WTC11 (cell line): ENCODE measurements around the gene P2RX6. TPM values are rescaled to one million over a fixed set of nuclear protein-coding genes. Genes with fewer than 3 reads are reported as not detected.

ENCODE experiments used
- ATAC-seq: fragments of 200-7000 bp; cut with Tn5 transposase; 2 replicates; pipeline ENCODE4 v1.10.0; 2021; ENCODE audit warnings: mild to moderate bottlenecking, moderate library complexity
- CTCF ChIA-PET: fragments of 300-600 bp; sonication (Branson Sonifier 250); formaldehyde crosslinking; loops from one replicate; lab custom pipeline; 2021; ENCODE audit warnings: antibody characterized with exemption; lab: Charles Lee
- POLR2A ChIA-PET: fragments of 350-600 bp; sonication (Branson Sonifier 250); formaldehyde crosslinking; loops from one replicate; lab custom pipeline; 2021; ENCODE audit warnings: antibody characterized with exemption; lab: Charles Lee
- DNase-seq: peaks from one replicate; pipeline ENCODE4 v3.0.0; 2021; ENCODE audit warnings: low spot score
- H3K27ac Mint-ChIP-seq: 2 replicates; pipeline ENCODE4 v1.8.0; 2021; ENCODE audit warnings: mixed read lengths
- H3K27me3 Mint-ChIP-seq: 2 replicates; pipeline ENCODE4 v1.8.0; 2021; ENCODE audit warnings: low read depth, mild to moderate bottlenecking, moderate library complexity, mixed read lengths
- H3K36me3 Mint-ChIP-seq: 2 replicates; pipeline ENCODE4 v1.8.0; 2021; ENCODE audit warnings: mixed read lengths
- H3K4me1 Mint-ChIP-seq: 2 replicates; pipeline ENCODE4 v1.8.0; 2022; ENCODE audit warnings: mixed read lengths
- H3K4me3 Mint-ChIP-seq: 2 replicates; pipeline ENCODE4 v1.8.0; 2021; ENCODE audit warnings: mild to moderate bottlenecking, moderate library complexity, mixed read lengths
- H3K9me3 Mint-ChIP-seq: 2 replicates; pipeline ENCODE4 v1.8.0; 2021; ENCODE audit warnings: mixed read lengths
- AR ChIP-seq: fragments of 250-450 bp; sonication (Bioruptor Pico); IDR thresholded peaks from 2 replicates; pipeline ENCODE4 v1.9.0; 2021; ENCODE audit warnings: mild to moderate bottlenecking
- CREM ChIP-seq: sonication (generic); formaldehyde crosslinking; IDR thresholded peaks from 2 replicates; pipeline ENCODE4 v1.8.1; 2022; ENCODE audit warnings: mild to moderate bottlenecking, missing genetic modification reagents, moderate library complexity
- ESRRA ChIP-seq: sonication (generic); formaldehyde crosslinking; IDR thresholded peaks from 2 replicates; pipeline ENCODE4 v1.8.1; 2022; ENCODE audit warnings: mild to moderate bottlenecking, missing genetic modification reagents, borderline replicate concordance
- ETV6 ChIP-seq: sonication (generic); formaldehyde crosslinking; IDR thresholded peaks from 2 replicates; pipeline ENCODE4 v1.8.1; 2022; ENCODE audit warnings: mild to moderate bottlenecking, missing genetic modification reagents
- FOXK1 ChIP-seq: sonication (generic); formaldehyde crosslinking; IDR thresholded peaks from 2 replicates; pipeline ENCODE4 v1.8.0; 2022; ENCODE audit warnings: mild to moderate bottlenecking, moderate library complexity, missing genetic modification reagents
- HMGXB4 ChIP-seq: sonication (generic); formaldehyde crosslinking; IDR thresholded peaks from 2 replicates; pipeline ENCODE4 v1.8.1; 2023; ENCODE audit warnings: mild to moderate bottlenecking, moderate library complexity, missing genetic modification reagents
- MAX ChIP-seq: sonication (generic); formaldehyde crosslinking; IDR thresholded peaks from 2 replicates; pipeline ENCODE4 v1.8.0; 2022; ENCODE audit warnings: mild to moderate bottlenecking, missing genetic modification reagents
- MYBL2 ChIP-seq: sonication (generic); formaldehyde crosslinking; IDR thresholded peaks from 2 replicates; pipeline ENCODE4 v1.8.1; 2023; ENCODE audit warnings: mild to moderate bottlenecking, moderate library complexity, missing genetic modification reagents
- NFE2L1 ChIP-seq: sonication (generic); formaldehyde crosslinking; IDR thresholded peaks from 2 replicates; pipeline ENCODE4 v1.8.1; 2023; ENCODE audit warnings: missing genetic modification reagents
- RELA ChIP-seq: sonication (generic); formaldehyde crosslinking; IDR thresholded peaks from 2 replicates; pipeline ENCODE4 v1.8.1; 2022; ENCODE audit warnings: missing genetic modification reagents, mild to moderate bottlenecking, borderline replicate concordance
- SMAD3 ChIP-seq: sonication (generic); formaldehyde crosslinking; IDR thresholded peaks from 2 replicates; pipeline ENCODE4 v1.8.0; 2022; ENCODE audit warnings: missing genetic modification reagents, mild to moderate bottlenecking, borderline replicate concordance
- SP1 ChIP-seq: sonication (generic); formaldehyde crosslinking; conservative IDR thresholded peaks from 2 replicates; pipeline ENCODE4 v1.8.1; 2022; ENCODE audit warnings: missing genetic modification reagents
- USF1 ChIP-seq: sonication (generic); formaldehyde crosslinking; IDR thresholded peaks from 2 replicates; pipeline ENCODE4 v1.8.0; 2022; ENCODE audit warnings: mild to moderate bottlenecking, missing genetic modification reagents
- total RNA-seq: library from RNA; stranded (reverse); gene quantifications from 3 replicates; pipeline ENCODE4 v1.2.3, GENCODE V29; 2021
- TF ChIP-seq, protein P1 (sequence below): sonication (generic); formaldehyde crosslinking; IDR thresholded peaks from 2 replicates; pipeline ENCODE4 v1.8.0; 2023; ENCODE audit warnings: missing genetic modification reagents
- TF ChIP-seq, protein P2 (sequence below): sonication (generic); formaldehyde crosslinking; IDR thresholded peaks from 2 replicates; pipeline ENCODE4 v1.8.1; 2023; ENCODE audit warnings: mild to moderate bottlenecking, missing genetic modification reagents, borderline replicate concordance

P2RX6 gene
- total RNA-seq, 1 experiment from 2014 or later: 0.13 TPM

DNA sequence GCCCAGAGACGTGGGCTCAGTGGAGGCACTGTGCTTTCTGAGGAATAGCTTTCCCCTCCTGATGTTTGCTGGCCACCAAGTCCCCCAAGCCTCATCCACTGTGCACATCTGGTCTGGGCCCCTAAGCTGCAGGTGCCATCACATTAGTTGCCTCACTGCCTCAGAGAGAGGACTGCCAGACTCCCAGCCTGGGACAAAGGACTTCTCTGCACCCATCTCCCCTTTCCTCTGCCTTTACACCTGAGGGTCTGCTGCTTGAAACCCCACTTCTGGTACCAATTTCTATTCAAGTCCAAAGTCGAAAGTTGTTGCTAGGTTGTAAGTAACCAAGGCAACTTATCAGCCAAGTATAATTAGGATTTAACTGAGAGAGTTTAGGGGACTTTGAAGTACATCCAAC, 36.5 kb upstream of the P2RX6 start:
- peaks cover 39% of the 10 kb centered on the region for H3K27me3 Mint-ChIP-seq
- POLR2A ChIA-PET: no interaction called here

DNA sequence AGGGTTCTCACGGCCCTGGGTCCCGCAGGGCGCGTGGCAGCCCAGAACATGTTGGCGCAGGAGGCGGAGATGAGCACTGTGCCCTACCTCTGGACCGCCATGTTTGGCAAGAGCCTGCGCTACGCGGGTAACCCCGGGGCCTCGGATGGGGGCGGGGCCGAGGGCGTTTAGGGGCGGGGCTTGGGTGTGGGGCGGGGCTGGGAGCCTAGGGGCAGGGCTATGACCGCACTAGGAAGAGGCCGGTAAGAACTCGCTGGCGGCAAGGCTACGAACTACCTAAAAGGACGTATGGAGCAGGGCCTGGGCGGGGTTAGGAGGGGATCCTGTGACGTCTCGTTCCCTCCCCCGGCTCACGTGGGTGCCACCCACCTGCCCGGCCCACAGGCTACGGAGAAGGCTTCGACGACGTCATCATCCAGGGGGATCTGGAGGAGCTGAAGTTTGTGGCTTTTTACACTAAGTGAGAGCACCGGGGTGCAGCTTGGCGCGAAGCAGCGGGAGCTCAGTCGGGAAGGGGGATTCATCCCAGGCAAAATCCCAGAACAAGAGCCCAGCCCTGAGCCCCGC, 35.6 kb upstream of the P2RX6 start:
- POLR2A ChIA-PET: interaction anchor here (0.6 to 1.4 kb wide), 5 partner anchors 10 to 25 kb away, joined by 3 to 4 read pairs (median 3); partner anchors contain the start of gene AIFM3
- peaks cover 30% of the 10 kb centered on the region for H3K4me1 Mint-ChIP-seq

More for the DNA sequence above, 36.5 kb upstream of the P2RX6 start:
- DNase-seq: no peak
- Mint-ChIP-seq H3K9me3 (peaks cover 12% of the 10 kb centered on the region), H3K4me1 (peaks cover 30% of the 10 kb centered on the region), H3K4me3 (no peak overlapping the region)
- ATAC-seq: no peak
- CTCF ChIA-PET: interaction anchor here (1.0 to 4.7 kb wide), 2 partner anchors 22 to 93 kb away, joined by 3 to 14 read pairs; no protein-coding TSS in a partner anchor
- TF ChIP-seq SMAD3 (CRISPR knock-in tag) (no peak), NFE2L1 (CRISPR knock-in tag) (no peak)
- TF ChIP-seq, all 79 proteins: peak for 0
- H3K27ac Mint-ChIP-seq: no peak overlapping the region
- H3K36me3 Mint-ChIP-seq: peaks cover 10% of the 10 kb centered on the region; the same call in 1 of the 2 replicates

More for the DNA sequence above, 35.6 kb upstream of the P2RX6 start:
- Mint-ChIP-seq H3K4me3 (peak overlapping the region; percentile 96), H3K27ac (peak overlapping the region; percentile 97), H3K27me3 (peaks cover 36% of the 10 kb centered on the region), H3K9me3 (peaks cover 12% of the 10 kb centered on the region), H3K36me3 (peaks cover 16% of the 10 kb centered on the region; the same call in 1 of the 2 replicates)
- ATAC-seq: peak; percentile 91
- no peak for TF ChIP-seq HMGXB4 (CRISPR knock-in tag)
- no peak for TF ChIP-seq RELA
- TF ChIP-seq CREM (CRISPR knock-in tag): 0 out of 2 replicates have a peak, but pooled peaks have one; percentile 44
- TF ChIP-seq SP1 (CRISPR knock-in tag): peak; percentile 81
- peak; percentile 89 for TF ChIP-seq USF1
- TF ChIP-seq, protein P1, sequence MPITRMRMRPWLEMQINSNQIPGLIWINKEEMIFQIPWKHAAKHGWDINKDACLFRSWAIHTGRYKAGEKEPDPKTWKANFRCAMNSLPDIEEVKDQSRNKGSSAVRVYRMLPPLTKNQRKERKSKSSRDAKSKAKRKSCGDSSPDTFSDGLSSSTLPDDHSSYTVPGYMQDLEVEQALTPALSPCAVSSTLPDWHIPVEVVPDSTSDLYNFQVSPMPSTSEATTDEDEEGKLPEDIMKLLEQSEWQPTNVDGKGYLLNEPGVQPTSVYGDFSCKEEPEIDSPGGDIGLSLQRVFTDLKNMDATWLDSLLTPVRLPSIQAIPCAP (CRISPR knock-in tag): 0 out of 2 replicates have a peak, but pooled peaks have one; percentile 27
- TF ChIP-seq ETV6 (CRISPR knock-in tag): peak; percentile 45; the same call in 1 of the 2 replicates
- TF ChIP-seq, protein P2, sequence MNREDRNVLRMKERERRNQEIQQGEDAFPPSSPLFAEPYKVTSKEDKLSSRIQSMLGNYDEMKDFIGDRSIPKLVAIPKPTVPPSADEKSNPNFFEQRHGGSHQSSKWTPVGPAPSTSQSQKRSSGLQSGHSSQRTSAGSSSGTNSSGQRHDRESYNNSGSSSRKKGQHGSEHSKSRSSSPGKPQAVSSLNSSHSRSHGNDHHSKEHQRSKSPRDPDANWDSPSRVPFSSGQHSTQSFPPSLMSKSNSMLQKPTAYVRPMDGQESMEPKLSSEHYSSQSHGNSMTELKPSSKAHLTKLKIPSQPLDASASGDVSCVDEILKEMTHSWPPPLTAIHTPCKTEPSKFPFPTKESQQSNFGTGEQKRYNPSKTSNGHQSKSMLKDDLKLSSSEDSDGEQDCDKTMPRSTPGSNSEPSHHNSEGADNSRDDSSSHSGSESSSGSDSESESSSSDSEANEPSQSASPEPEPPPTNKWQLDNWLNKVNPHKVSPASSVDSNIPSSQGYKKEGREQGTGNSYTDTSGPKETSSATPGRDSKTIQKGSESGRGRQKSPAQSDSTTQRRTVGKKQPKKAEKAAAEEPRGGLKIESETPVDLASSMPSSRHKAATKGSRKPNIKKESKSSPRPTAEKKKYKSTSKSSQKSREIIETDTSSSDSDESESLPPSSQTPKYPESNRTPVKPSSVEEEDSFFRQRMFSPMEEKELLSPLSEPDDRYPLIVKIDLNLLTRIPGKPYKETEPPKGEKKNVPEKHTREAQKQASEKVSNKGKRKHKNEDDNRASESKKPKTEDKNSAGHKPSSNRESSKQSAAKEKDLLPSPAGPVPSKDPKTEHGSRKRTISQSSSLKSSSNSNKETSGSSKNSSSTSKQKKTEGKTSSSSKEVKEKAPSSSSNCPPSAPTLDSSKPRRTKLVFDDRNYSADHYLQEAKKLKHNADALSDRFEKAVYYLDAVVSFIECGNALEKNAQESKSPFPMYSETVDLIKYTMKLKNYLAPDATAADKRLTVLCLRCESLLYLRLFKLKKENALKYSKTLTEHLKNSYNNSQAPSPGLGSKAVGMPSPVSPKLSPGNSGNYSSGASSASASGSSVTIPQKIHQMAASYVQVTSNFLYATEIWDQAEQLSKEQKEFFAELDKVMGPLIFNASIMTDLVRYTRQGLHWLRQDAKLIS (CRISPR knock-in tag): no peak
- TF ChIP-seq AR (CRISPR knock-in tag): no peak
- peak; percentile 21; the same call in 1 of the 2 replicates for TF ChIP-seq ESRRA (CRISPR knock-in tag)
- TF ChIP-seq MAX (CRISPR knock-in tag): peak; percentile 94
- TF ChIP-seq NFE2L1 (CRISPR knock-in tag): 0 out of 2 replicates have a peak, but pooled peaks have one; percentile 30
- peak; percentile 60; the same call in 1 of the 2 replicates for TF ChIP-seq MYBL2 (CRISPR knock-in tag)
- TF ChIP-seq FOXK1 (CRISPR knock-in tag): peak; percentile 69
- CTCF ChIA-PET: interaction anchor here (0.6 to 4.7 kb wide), 9 partner anchors 11 to 232 kb away, joined by 3 to 14 read pairs (median 4); no protein-coding TSS in a partner anchor
- DNase-seq: peak; percentile 95
